T-cell (primary cell): Measurements from ENCODE around the gene HMG20A. TPM values are rescaled to one million over a fixed set of nuclear protein-coding genes. Genes with fewer than 3 reads are reported as not detected.

Source experiments
- ATAC-seq, 4 experiments: fragments of 200-7000 bp in 3 of 4; fragments of 150-1000 bp in 1 of 4; cut with Tn5 transposase; replicated peaks in 1 of 4; 1 replicate in 3 of 4; 2 replicates in 1 of 4; pipeline ENCODE4 v1.10.0; 2021; ENCODE audit warnings: moderate library complexity in 3 of 4, mild to moderate bottlenecking in 2 of 4, moderate number of reproducible peaks in 1 of 4
- CTCF ChIA-PET, 2 donors: fragments of 300-600 bp; sonication (Branson Sonifier 250); formaldehyde crosslinking; loops; one replicate each; lab custom pipeline; 2022; ENCODE audit warnings: antibody characterized with exemption in 2 of 2; lab: Charles Lee
- POLR2A ChIA-PET, 2 donors: fragments of 300-600 bp; sonication (Branson Sonifier 250); formaldehyde crosslinking; loops; one replicate each; lab custom pipeline; 2022; ENCODE audit warnings: antibody characterized with exemption in 2 of 2; lab: Charles Lee
- DNase-seq, 35 experiments: peaks; one replicate each; pipeline versions ENCODE4 v3.0.0 to v3.0.0-alpha.2; 2013 to 2023
- H3K27ac ChIP-seq: one replicate; pipeline ENCODE4 v1.5.1; 2013; ENCODE audit warnings: low read length
- H3K27me3 ChIP-seq, 2 experiments: replicated peaks in 1 of 2; 1 replicate in 1 of 2; 2 replicates in 1 of 2; pipeline versions ENCODE4 v1.6.1 to v1.7.0; 2013; ENCODE audit warnings: low read length in 1 of 2, mixed read lengths in 1 of 2; ENCODE audit not compliant: control insufficient read depth in 2 of 2, insufficient read depth in 2 of 2; ENCODE audit errors: extremely low read depth in 1 of 2
- H3K36me3 ChIP-seq, 2 donors: 1 replicate in 1 of 2; 2 replicates in 1 of 2; pipeline versions ENCODE4 v1.6.1 to v1.7.0; 2013; ENCODE audit warnings: low read length in 1 of 2; ENCODE audit not compliant: control insufficient read depth in 2 of 2, insufficient read depth in 1 of 2; ENCODE audit errors: extremely low read depth in 1 of 2
- H3K4me1 ChIP-seq, 2 experiments: 1 replicate in 1 of 2; 2 replicates in 1 of 2; pipeline versions ENCODE4 v1.6.1 to v1.7.0; 2013; ENCODE audit warnings: low read length in 2 of 2, mixed read lengths in 1 of 2; ENCODE audit not compliant: insufficient read depth in 2 of 2, control insufficient read depth in 1 of 2; ENCODE audit errors: extremely low read depth in 1 of 2
- H3K4me3 ChIP-seq, 2 donors: 1 replicate in 1 of 2; 2 replicates in 1 of 2; pipeline versions ENCODE4 v1.5.1 to v1.7.0; 2013; ENCODE audit warnings: mild to moderate bottlenecking in 2 of 2, low read length in 1 of 2, moderate library complexity in 1 of 2; ENCODE audit not compliant: control insufficient read depth in 1 of 2; ENCODE audit errors: extremely low read depth in 1 of 2
- H3K9me3 ChIP-seq: 2 replicates; pipeline ENCODE4 v1.7.0; 2013
- H3K27ac Mint-ChIP-seq, 2 donors: one replicate each; pipeline ENCODE4 v1.8.0; 2020 to 2021; ENCODE audit warnings: mild to moderate bottlenecking in 2 of 2, mixed read lengths in 2 of 2
- H3K27me3 Mint-ChIP-seq, 2 donors: one replicate each; pipeline ENCODE4 v1.8.0; 2021 to 2022; ENCODE audit warnings: mixed read lengths in 2 of 2
- H3K36me3 Mint-ChIP-seq: one replicate; pipeline ENCODE4 v1.8.0; 2021; ENCODE audit warnings: mixed read lengths
- H3K4me1 Mint-ChIP-seq, 3 donors: one replicate each; pipeline ENCODE4 v1.8.0; 2020 to 2022; ENCODE audit warnings: mixed read lengths in 3 of 3, mild to moderate bottlenecking in 1 of 3
- H3K4me3 Mint-ChIP-seq, 3 donors: one replicate each; pipeline ENCODE4 v1.8.0; 2020 to 2022; ENCODE audit warnings: mild to moderate bottlenecking in 3 of 3, mixed read lengths in 3 of 3, moderate library complexity in 3 of 3
- H3K9me3 Mint-ChIP-seq, 3 donors: one replicate each; pipeline ENCODE4 v1.8.0; 2020 to 2022; ENCODE audit warnings: mixed read lengths in 3 of 3
- WGBS: methylation state at CpG from one replicate; pipeline ENCODE4 v1.1.5; 2013; ENCODE audit warnings: missing lambda C conversion rate; ENCODE audit not compliant: insufficient coverage; 5-methylcytosine and 5-hydroxymethylcytosine counted together
- total RNA-seq, 35 experiments: library from RNA in 6 of 35; stranded (reverse) in 6 of 35; fragments of 120-200 nt in 1 of 35; gene quantifications; one replicate each; pipeline versions ENCODE4 v1.2.1 to v1.2.4 and lab custom pipeline; 2013 to 2026

HMG20A gene
- total RNA-seq, 5 donors from 2014 or later (not counting 1 experiment from before 2014, with no cell fraction given): 34.2 to 48.3 (median 42.0) TPM

DNA sequence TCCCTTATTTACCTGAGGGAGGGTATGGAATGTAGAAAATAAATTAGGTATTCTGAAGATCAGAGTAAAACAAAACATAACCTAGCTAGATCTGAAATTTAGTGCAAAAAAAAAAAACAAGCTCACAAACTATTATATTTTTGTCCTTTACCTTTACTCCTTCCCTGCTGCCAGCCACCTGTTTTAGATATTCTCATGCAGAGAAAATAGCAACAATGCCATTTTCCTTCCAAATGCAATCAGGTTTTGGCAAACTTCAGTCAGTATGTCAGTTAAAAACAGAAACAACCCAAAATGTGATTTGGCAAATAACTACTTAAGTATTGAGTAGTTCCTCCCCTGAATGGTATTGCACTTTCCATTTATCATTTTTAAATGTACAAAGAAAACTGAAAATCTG is 36.6 kb upstream of the HMG20A start:
- Mint-ChIP-seq H3K9me3 (no peaks in the 10 kb centered on the region), H3K36me3 (no peaks in the 10 kb centered on the region), H3K27me3 (no peaks in the 10 kb centered on the region), H3K27ac (no peak overlapping the region), H3K4me1 (peaks cover 7 to 11% (median 7%) of the 10 kb centered on the region in 3 donors), H3K4me3 (no peak overlapping the region)
- H3K4me1 ChIP-seq: peaks cover 0 to 3% of the 10 kb centered on the region in 2 experiments
- no peaks in the 10 kb centered on the region for H3K9me3 ChIP-seq
- no peak overlapping the region for H3K27ac ChIP-seq
- no peak overlapping the region for H3K4me3 ChIP-seq
- H3K36me3 ChIP-seq: no peaks in the 10 kb centered on the region
- ATAC-seq: no peak
- no peak for DNase-seq
- POLR2A ChIA-PET: no interaction called here
- no peaks in the 10 kb centered on the region for H3K27me3 ChIP-seq
- CTCF ChIA-PET: interaction anchor here in 1 of 2 donors (0.6 kb wide), 1 partner anchor 28 kb away, joined by 3 read pairs; no protein-coding TSS in a partner anchor

DNA sequence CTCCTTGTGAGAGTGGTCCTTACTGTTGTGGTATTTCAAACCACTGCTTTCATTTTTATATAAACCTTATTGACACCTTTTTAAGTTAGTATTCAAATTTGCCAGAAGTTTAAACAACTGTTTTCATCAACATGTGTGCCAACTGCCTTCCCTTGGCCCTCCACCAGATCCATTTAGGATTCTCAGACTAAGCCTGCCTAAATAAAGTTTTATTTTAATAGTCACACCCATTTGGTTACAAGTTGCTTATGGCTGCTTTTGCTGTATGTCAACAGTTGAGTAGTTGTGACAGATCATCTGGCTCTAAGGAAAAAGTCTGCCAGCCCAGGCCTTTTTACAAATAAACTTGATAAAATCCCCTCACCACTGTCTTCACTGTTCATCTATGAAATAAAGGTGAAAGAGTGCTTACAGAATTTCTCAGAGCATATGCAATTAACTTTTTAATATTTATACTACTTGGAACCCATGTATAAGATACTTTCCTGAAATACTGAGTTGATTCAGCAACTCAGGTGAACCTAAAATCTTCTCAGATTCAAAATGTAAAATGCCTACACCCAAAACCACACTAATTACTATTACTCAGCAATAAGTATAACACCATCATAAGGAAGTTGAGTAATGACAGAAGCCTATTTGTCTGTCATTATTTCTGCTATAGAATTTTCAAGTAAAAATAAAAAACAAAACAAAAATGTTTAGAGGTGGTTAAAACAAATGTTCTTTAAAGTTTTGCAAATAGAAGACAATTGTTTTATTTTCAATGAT is 35.9 kb upstream of the HMG20A start:
- H3K27ac ChIP-seq: no peak overlapping the region
- H3K27ac Mint-ChIP-seq: no peak overlapping the region
- peaks cover 7 to 12% (median 7%) of the 10 kb centered on the region in 3 donors for H3K4me1 Mint-ChIP-seq
- no peak overlapping the region for H3K4me3 Mint-ChIP-seq
- ChIA-PET POLR2A (no interaction called here), CTCF (interaction anchor here in 1 of 2 donors (0.6 kb wide), 1 partner anchor 27 kb away, joined by 3 read pairs; no protein-coding TSS in a partner anchor)
- H3K4me1 ChIP-seq: peaks cover 0 to 3% of the 10 kb centered on the region in 2 experiments
- no peaks in the 10 kb centered on the region for H3K36me3 ChIP-seq
- DNase-seq (no peak), ATAC-seq (no peak)
- no peaks in the 10 kb centered on the region for H3K36me3 Mint-ChIP-seq
- no peaks in the 10 kb centered on the region for H3K9me3 Mint-ChIP-seq
- H3K27me3 ChIP-seq: no peaks in the 10 kb centered on the region
- no peaks in the 10 kb centered on the region for H3K27me3 Mint-ChIP-seq
- no peaks in the 10 kb centered on the region for H3K9me3 ChIP-seq
- H3K4me3 ChIP-seq: no peak overlapping the region

DNA sequence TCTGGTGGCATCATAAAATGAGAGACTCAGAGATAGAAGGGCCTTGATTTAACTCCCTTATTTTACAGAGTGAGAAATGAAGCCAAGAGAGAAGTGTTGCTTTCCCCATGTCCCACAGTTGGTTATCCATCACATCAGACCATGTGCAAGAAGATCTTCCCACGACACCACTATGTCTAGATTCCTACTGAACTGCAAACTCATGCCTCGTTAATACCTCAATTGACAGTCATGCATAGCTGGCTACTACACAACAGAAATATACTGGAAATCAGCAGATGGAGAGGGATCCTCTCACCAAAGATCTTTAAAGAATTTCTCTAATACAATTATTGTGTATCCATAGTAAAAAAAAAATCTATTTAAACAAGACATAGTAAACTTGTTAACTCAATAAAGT is 34.1 kb upstream of the HMG20A start:
- Mint-ChIP-seq H3K4me3 (no peak overlapping the region), H3K27ac (no peak overlapping the region), H3K9me3 (no peaks in the 10 kb centered on the region), H3K4me1 (peaks cover 7 to 16% (median 7%) of the 10 kb centered on the region in 3 donors), H3K36me3 (no peaks in the 10 kb centered on the region), H3K27me3 (no peaks in the 10 kb centered on the region)
- Histone ChIP-seq H3K27ac (no peak overlapping the region), H3K27me3 (no peaks in the 10 kb centered on the region), H3K4me1 (peaks cover 0 to 3% of the 10 kb centered on the region in 2 experiments), H3K36me3 (no peaks in the 10 kb centered on the region), H3K9me3 (no peaks in the 10 kb centered on the region), H3K4me3 (no peak overlapping the region)
- POLR2A ChIA-PET: no interaction called here
- no peak for DNase-seq
- WGBS: no CpG with 5 or more reads among the region's 2 CpGs
- CTCF ChIA-PET: no interaction called here
- ATAC-seq: no peak

DNA sequence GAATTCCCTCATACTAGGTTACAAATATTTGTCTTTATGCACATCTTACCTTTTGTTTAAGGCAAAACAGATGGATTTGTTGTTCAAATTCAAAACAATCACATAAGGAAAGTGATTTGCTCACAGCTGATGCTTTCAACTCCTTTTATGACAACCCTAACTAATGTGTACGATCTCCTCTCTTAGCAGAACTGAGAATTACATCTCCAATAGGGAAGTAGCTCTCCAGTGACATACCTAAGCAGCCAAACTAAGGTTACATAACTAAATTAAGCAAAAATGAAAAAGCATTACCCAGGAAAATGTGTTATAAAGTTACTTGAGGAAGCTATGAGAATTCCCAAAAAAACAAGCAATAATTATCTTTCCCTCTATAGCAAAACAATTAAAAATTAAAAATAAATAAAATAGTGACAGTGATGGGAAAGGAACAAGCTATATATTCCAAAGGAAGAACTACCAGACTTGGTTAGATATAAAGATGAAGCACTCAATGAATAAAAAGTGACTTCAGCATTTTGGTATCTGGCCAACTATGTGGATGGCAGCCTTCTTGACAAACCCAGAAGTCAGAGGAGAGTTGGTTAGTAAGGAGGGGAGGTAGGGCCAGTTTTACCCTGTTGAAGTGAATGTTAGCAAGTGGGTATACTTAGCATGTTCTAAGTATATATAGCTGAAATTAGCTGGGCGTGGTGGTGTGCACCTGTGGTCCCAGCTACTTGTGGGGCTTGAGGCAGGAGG is 33.2 kb upstream of the HMG20A start:
- Mint-ChIP-seq H3K9me3 (no peaks in the 10 kb centered on the region), H3K4me3 (no peak overlapping the region), H3K27me3 (no peaks in the 10 kb centered on the region), H3K27ac (no peak overlapping the region), H3K36me3 (peaks cover under 1% of the 10 kb centered on the region), H3K4me1 (peaks cover 7 to 10% (median 7%) of the 10 kb centered on the region in 3 donors)
- no peak for DNase-seq
- H3K27me3 ChIP-seq: no peaks in the 10 kb centered on the region
- 100% methylated on average over 1 of the region's 2 CpGs for WGBS
- H3K27ac ChIP-seq: no peak overlapping the region
- POLR2A ChIA-PET: no interaction called here
- no peaks in the 10 kb centered on the region for H3K36me3 ChIP-seq
- no peak overlapping the region for H3K4me3 ChIP-seq
- no peaks in the 10 kb centered on the region for H3K9me3 ChIP-seq
- no peak for ATAC-seq
- peaks cover 0 to 3% of the 10 kb centered on the region in 2 experiments for H3K4me1 ChIP-seq
- CTCF ChIA-PET: no interaction called here

GRCh38 chr15:77391372-77391951 is 29.2 kb upstream of the HMG20A start:
- Histone ChIP-seq H3K27me3 (no peaks in the 10 kb centered on the region), H3K36me3 (no peaks in the 10 kb centered on the region), H3K4me3 (no peak overlapping the region), H3K4me1 (no peaks in the 10 kb centered on the region), H3K9me3 (peaks cover 10% of the 10 kb centered on the region), H3K27ac (no peak overlapping the region)
- Mint-ChIP-seq H3K36me3 (peaks cover 14% of the 10 kb centered on the region), H3K27me3 (no peaks in the 10 kb centered on the region), H3K27ac (no peak overlapping the region), H3K4me1 (peaks cover 0 to 4% (median 2%) of the 10 kb centered on the region in 3 donors), H3K4me3 (no peak overlapping the region), H3K9me3 (peaks cover 11 to 16% (median 12%) of the 10 kb centered on the region in 3 donors)
- DNase-seq (no peak), ATAC-seq (no peak)
- POLR2A ChIA-PET: no interaction called here
- CTCF ChIA-PET: interaction anchor here in 1 of 2 donors (0.6 kb wide), 1 partner anchor 55 kb away, joined by 4 read pairs; no protein-coding TSS in a partner anchor
- no CpG with 5 or more reads among the region's 3 CpGs for WGBS

DNA sequence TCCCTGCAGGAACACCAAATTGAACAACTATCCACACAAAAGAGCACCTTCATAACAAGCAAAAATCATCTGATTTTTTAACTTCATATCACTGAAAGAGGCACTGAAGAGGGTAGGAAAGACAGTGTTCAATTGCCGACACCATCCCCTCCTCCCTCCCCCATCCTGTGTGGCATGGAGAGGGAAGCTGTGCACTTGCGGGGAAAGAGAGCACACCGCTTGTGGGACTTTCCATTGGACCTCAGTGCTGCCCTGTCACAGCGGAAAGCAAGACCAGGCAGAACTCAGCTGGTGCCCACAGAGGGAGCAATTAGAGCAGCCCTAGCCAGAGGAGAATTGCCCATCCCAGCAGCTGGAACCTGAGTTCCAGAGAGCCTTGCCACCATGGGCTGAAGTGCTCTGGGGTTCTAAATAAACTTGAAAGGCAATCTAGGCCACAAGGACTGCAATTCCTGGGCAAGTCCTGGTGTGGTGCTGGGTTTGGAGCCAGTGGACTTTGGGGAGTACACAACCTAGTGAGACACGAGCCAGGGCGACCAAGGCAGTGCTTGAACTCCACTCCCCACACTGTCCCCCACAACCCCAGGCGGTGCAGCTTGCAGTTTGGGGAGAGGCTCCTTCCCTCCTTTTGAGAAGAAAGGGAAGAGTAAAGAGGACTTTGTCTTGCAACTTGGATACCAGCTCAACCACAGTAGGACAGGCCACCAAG is 27.8 kb upstream of the HMG20A start:
- WGBS: 100% methylated on average over 1 of the region's 7 CpGs
- Mint-ChIP-seq H3K27me3 (no peaks in the 10 kb centered on the region), H3K36me3 (peaks cover 19% of the 10 kb centered on the region), H3K9me3 (peaks cover 11 to 26% (median 14%) of the 10 kb centered on the region in 3 donors), H3K27ac (no peak overlapping the region), H3K4me1 (peaks cover 0 to 4% (median 2%) of the 10 kb centered on the region in 3 donors), H3K4me3 (no peak overlapping the region)
- Histone ChIP-seq H3K27me3 (no peaks in the 10 kb centered on the region), H3K4me3 (no peak overlapping the region), H3K4me1 (no peaks in the 10 kb centered on the region), H3K9me3 (peaks cover 10% of the 10 kb centered on the region), H3K27ac (no peak overlapping the region), H3K36me3 (no peaks in the 10 kb centered on the region)
- ChIA-PET CTCF (no interaction called here), POLR2A (no interaction called here)
- DNase-seq: no peak
- no peak for ATAC-seq
